ENCODE results near the gene PCSK7. TPM values are rescaled to one million over a fixed set of nuclear protein-coding genes. Genes with fewer than 3 reads are reported as not detected.
"Not testable (repeated sequence)": the region's sequence is repeated elsewhere in the genome, so short reads cannot be mapped to it uniquely, and the experiment has no call there.

PCSK7 gene
- polyA plus RNA-seq, 1 donor (not counting 4 experiments of a cell fraction or from before 2014, with no cell fraction given), result 32.9 TPM

DNA sequence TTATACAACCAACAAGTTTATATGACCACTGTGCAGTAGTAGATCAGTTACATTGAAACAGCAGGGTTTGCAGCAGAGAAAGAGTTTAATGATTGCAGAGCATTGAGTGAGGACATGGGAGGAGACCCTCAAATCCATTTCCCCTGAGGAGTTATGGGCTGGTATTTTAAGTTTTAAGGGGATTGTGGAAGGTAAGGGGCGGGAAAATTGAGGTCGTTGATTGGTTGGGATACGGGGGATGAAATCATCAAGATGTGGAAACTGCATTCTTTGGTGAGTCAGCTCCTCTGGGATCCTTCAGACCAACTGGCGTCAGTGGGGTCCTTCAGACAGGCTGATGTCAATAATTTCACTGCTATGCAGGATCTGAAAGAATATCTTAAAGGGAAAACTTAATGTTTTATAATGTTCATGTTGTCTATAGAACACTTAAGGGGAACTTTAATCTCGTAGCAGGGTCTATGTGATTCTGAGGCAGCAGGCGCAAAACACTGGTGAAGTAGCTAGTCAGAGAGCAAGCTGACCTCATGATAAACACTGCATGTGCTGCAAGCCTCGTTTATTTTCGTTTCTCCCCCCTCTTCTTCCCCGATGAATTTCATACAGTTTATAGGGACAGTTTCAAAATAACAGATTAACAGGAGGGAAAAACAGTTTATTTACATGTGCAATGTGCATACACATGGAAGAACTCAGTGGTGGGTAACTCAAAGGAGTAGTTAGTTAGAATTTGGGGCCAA, 41.8 kb upstream of the PCSK7 start:
- no peak overlapping the region for H3K4me3 ChIP-seq (ENCODE audit: control insufficient read depth in 2 of 3, extremely low read depth in 1 of 3, insufficient read depth in 2 of 3, low read depth in 1 of 3, low read length in 3 of 3)
- H3K4me1 ChIP-seq (ENCODE audit: control insufficient read depth, extremely low read depth, insufficient read depth, low read length), result no peaks in the 10 kb centered on the region
- TF ChIP-seq EZH2 (IDR thresholded peaks at IDR 0.05; ENCODE audit: low read length), result no peak
- TF ChIP-seq, protein P1, sequence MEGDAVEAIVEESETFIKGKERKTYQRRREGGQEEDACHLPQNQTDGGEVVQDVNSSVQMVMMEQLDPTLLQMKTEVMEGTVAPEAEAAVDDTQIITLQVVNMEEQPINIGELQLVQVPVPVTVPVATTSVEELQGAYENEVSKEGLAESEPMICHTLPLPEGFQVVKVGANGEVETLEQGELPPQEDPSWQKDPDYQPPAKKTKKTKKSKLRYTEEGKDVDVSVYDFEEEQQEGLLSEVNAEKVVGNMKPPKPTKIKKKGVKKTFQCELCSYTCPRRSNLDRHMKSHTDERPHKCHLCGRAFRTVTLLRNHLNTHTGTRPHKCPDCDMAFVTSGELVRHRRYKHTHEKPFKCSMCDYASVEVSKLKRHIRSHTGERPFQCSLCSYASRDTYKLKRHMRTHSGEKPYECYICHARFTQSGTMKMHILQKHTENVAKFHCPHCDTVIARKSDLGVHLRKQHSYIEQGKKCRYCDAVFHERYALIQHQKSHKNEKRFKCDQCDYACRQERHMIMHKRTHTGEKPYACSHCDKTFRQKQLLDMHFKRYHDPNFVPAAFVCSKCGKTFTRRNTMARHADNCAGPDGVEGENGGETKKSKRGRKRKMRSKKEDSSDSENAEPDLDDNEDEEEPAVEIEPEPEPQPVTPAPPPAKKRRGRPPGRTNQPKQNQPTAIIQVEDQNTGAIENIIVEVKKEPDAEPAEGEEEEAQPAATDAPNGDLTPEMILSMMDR (optimal IDR thresholded peaks at IDR 0.05 in 1 of 3, IDR thresholded peaks at IDR 0.05 in 1 of 3, conservative IDR thresholded peaks at IDR 0.05 in 1 of 3; ENCODE audit: extremely low read depth in 1 of 3, insufficient read depth in 2 of 3, low read length in 3 of 3), result no peak
- H3K79me2 ChIP-seq (ENCODE audit: control insufficient read depth, insufficient read depth, low read length), result no peaks in the 10 kb centered on the region
- H3K27me3 ChIP-seq (ENCODE audit: control insufficient read depth, extremely low read depth, insufficient read depth, low read length), result no peaks in the 10 kb centered on the region
- dilution Hi-C loops (cut with MboI; ENCODE audit: extremely low pct_ligation_motif_present, low sequenced_read_pairs), result no loop called here
- no peaks in the 10 kb centered on the region for H3K9me1 ChIP-seq (ENCODE audit: control insufficient read depth, extremely low read depth, insufficient read depth, low read length)
- H3K9ac ChIP-seq (ENCODE audit: control insufficient read depth, extremely low read depth, insufficient read depth, low read length), result no peak overlapping the region
- H4K20me1 ChIP-seq (ENCODE audit: control insufficient read depth, extremely low read depth, insufficient read depth, low read length), result no peaks in the 10 kb centered on the region
- H3K36me3 ChIP-seq (ENCODE audit: control insufficient read depth in 2 of 2, extremely low read depth in 1 of 2, insufficient read depth in 2 of 2, low read length in 2 of 2), result peaks cover 2 to 6% of the 10 kb centered on the region in 2 experiments
- DNase-seq (ENCODE audit: low read depth, low spot score), result no peak
- no peak overlapping the region for H2AFZ ChIP-seq (ENCODE audit: control insufficient read depth, low read length)
- H3K9me3 ChIP-seq (ENCODE audit: control insufficient read depth, low read depth, low read length), result peaks cover 2% of the 10 kb centered on the region
- H3K27ac ChIP-seq (ENCODE audit: control insufficient read depth, insufficient read depth, low read length), result no peak overlapping the region
- no peak overlapping the region for H3K4me2 ChIP-seq (ENCODE audit: control insufficient read depth, extremely low read depth, insufficient read depth, low read depth, low read length)
- FAIRE-seq, result no peak

DNA sequence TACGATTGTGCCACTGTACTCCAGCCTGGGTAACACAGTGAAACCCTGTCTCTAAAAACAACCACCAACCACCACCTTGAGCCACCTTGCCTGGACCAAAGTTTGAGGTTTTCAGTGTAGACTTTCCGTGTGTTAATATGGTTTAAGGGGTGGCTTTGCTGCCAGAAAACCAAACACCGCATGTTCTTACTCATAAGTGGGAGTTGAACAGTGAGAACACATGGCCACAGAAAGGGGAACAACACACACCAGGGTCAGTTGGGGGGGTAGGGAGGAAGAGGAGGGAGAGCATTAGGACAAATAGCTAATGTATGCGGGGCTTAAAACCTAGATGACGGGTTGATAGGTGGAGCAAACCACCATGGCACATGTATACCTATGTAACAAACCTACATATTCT, 40.3 kb upstream of the PCSK7 start:
- DNase-seq (ENCODE audit: low read depth, low spot score); FAIRE-seq; H3K4me1 ChIP-seq (ENCODE audit: control insufficient read depth, extremely low read depth, insufficient read depth, low read length); H3K79me2 ChIP-seq (ENCODE audit: control insufficient read depth, insufficient read depth, low read length); H2AFZ ChIP-seq (ENCODE audit: control insufficient read depth, low read length); dilution Hi-C loops (cut with MboI; ENCODE audit: extremely low pct_ligation_motif_present, low sequenced_read_pairs); H3K9ac ChIP-seq (ENCODE audit: control insufficient read depth, extremely low read depth, insufficient read depth, low read length); H3K9me3 ChIP-seq (ENCODE audit: control insufficient read depth, low read depth, low read length); H3K9me1 ChIP-seq (ENCODE audit: control insufficient read depth, extremely low read depth, insufficient read depth, low read length); H3K36me3 ChIP-seq (ENCODE audit: control insufficient read depth in 2 of 2, extremely low read depth in 1 of 2, insufficient read depth in 2 of 2, low read length in 2 of 2); H3K4me3 ChIP-seq (ENCODE audit: control insufficient read depth in 2 of 3, extremely low read depth in 1 of 3, insufficient read depth in 2 of 3, low read depth in 1 of 3, low read length in 3 of 3); H3K27ac ChIP-seq (ENCODE audit: control insufficient read depth, insufficient read depth, low read length); H3K4me2 ChIP-seq (ENCODE audit: control insufficient read depth, extremely low read depth, insufficient read depth, low read depth, low read length); H3K27me3 ChIP-seq (ENCODE audit: control insufficient read depth, extremely low read depth, insufficient read depth, low read length); H4K20me1 ChIP-seq (ENCODE audit: control insufficient read depth, extremely low read depth, insufficient read depth, low read length): not testable (repeated sequence)

DNA sequence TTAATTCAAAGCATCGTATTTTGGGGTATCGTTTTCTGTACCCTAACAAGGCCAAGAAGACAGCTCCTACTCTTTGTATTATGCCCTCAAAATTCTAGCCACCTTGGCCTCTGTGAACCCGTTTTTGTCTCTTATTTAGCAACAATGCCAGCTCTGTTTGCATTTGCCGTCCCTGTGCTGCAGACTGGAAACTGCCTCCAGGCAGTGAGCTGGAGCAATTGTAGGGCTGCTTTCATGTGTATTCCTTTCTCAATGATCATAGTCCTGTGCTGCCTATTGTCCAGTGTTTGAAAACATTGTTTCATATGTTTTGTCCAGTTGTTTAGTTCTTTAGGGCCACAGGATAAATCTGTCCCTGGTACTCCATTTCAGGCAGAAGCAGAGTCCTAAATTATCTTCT, 39.3 kb upstream of the PCSK7 start:
- H3K79me2 ChIP-seq (ENCODE audit: control insufficient read depth, insufficient read depth, low read length), result no peaks in the 10 kb centered on the region
- H3K4me1 ChIP-seq (ENCODE audit: control insufficient read depth, extremely low read depth, insufficient read depth, low read length), result no peaks in the 10 kb centered on the region
- dilution Hi-C loops (cut with MboI; ENCODE audit: extremely low pct_ligation_motif_present, low sequenced_read_pairs), result no loop called here
- H2AFZ ChIP-seq (ENCODE audit: control insufficient read depth, low read length), result no peak overlapping the region
- H3K9ac ChIP-seq (ENCODE audit: control insufficient read depth, extremely low read depth, insufficient read depth, low read length), result no peak overlapping the region
- no peak overlapping the region for H3K4me3 ChIP-seq (ENCODE audit: control insufficient read depth in 2 of 3, extremely low read depth in 1 of 3, insufficient read depth in 2 of 3, low read depth in 1 of 3, low read length in 3 of 3)
- FAIRE-seq (no peak), DNase-seq (ENCODE audit: low read depth, low spot score) (no peak)
- H3K27me3 ChIP-seq (ENCODE audit: control insufficient read depth, extremely low read depth, insufficient read depth, low read length), result no peaks in the 10 kb centered on the region
- TF ChIP-seq, protein P1 (optimal IDR thresholded peaks at IDR 0.05 in 1 of 3, IDR thresholded peaks at IDR 0.05 in 1 of 3, conservative IDR thresholded peaks at IDR 0.05 in 1 of 3; ENCODE audit: extremely low read depth in 1 of 3, insufficient read depth in 2 of 3, low read length in 3 of 3), result no peak
- no peak for TF ChIP-seq EZH2 (IDR thresholded peaks at IDR 0.05; ENCODE audit: low read length)
- no peaks in the 10 kb centered on the region for H4K20me1 ChIP-seq (ENCODE audit: control insufficient read depth, extremely low read depth, insufficient read depth, low read length)
- no peaks in the 10 kb centered on the region for H3K9me1 ChIP-seq (ENCODE audit: control insufficient read depth, extremely low read depth, insufficient read depth, low read length)
- no peak overlapping the region for H3K27ac ChIP-seq (ENCODE audit: control insufficient read depth, insufficient read depth, low read length)
- peaks cover 2 to 6% of the 10 kb centered on the region in 2 experiments for H3K36me3 ChIP-seq (ENCODE audit: control insufficient read depth in 2 of 2, extremely low read depth in 1 of 2, insufficient read depth in 2 of 2, low read length in 2 of 2)
- peaks cover 2% of the 10 kb centered on the region for H3K9me3 ChIP-seq (ENCODE audit: control insufficient read depth, low read depth, low read length)
- no peak overlapping the region for H3K4me2 ChIP-seq (ENCODE audit: control insufficient read depth, extremely low read depth, insufficient read depth, low read depth, low read length)

Measured in keratinocyte (primary cell).